ENCODE measurements around the gene SLC9B2.
"Not testable (repeated sequence)": the region's sequence is repeated elsewhere in the genome, so short reads cannot be mapped to it uniquely, and the experiment has no call there.

SLC9B2 gene

DNA sequence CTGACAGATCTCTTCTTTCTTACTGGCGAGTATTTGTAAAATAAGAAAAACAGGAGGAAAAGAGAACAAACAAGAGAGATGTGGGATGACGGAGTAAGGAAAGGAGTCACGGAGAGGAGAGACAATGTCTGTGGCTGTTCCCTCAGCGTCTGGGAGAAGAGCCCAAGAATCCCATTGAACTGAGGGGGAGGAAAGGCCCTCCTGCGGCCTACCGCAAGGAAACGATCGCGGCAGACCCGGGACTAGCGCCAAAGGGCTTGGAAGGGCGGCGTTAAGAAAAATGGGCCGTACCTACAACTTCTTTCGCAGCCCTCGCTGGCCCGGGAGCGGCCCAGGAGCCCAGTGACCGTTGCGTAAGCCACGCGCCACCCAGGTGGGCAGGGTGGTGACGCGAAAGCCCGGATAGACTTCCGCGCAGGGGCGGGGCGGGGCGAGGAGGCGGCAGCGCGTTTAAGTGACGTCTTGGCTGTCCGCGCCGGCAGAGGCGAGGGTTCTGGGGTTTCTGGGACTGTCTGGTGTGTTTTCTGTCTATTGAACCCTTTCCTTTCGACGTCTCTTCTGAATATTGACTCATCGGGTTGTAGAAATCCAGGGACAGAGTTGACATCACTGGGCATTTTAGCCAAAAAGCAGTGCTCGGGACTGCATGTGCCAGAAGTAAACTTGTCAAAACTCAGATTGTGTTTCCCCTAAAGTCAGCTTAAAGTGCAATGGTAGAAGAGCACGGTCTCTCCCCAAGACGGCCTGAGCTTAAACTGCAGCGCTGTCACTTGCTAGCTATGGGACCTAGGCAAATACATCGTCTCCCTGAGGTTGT, 57.0 kb downstream of the SLC9B2 start, which contains the start of gene SLC9B1:
TSS of gene SLC9B1 (minus strand) at position 398 of the 817 bp plus-strand sequence. CDS start 27,994 bp downstream, outside the sequence.
- peak; percentile 81 for DNase-seq (ENCODE audit: low spot score)

DNA sequence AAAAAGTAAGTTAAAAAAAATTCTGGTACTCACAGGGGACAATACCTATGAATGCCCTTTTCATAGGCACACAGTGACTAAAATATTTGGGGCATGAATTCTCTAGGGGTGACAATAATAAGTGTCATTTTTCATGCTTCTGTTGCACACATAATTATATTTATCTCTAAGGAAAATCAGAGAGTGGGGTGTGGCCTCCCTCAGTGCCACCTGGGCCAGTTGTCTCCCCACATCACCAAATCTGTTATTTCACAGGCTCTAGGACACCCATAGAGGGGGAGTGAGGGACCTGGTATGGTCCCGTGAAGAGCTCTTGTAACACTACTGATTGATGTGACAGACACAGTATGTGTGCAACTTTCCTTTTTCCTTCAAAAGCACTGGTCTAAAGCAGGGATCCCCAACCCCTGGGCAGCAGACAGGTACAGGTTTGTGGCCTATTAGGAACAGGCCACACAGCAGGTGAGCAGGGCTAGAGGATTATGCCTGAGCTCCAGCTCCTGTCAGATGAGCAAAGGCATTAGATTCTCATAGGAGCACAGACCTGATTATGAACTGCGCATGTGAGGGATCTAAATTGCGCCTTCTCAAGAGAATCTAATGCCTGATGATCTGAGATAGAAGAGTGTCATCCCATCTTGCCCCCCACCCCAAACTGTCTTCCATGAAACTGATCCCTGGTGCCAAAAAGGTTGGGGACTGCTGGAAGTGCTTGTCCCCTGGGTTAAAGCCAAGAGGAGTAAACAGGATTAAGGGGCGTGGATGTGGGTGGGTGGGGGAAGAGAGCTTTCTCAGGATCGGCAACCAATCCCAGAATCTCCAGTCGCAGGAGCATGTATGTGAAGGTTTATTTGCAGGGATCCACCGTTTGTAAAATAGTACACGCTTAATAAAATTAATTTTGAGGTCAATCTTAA, 57.9 kb downstream of the SLC9B2 start:
- no peak for DNase-seq (ENCODE audit: low spot score)

DNA sequence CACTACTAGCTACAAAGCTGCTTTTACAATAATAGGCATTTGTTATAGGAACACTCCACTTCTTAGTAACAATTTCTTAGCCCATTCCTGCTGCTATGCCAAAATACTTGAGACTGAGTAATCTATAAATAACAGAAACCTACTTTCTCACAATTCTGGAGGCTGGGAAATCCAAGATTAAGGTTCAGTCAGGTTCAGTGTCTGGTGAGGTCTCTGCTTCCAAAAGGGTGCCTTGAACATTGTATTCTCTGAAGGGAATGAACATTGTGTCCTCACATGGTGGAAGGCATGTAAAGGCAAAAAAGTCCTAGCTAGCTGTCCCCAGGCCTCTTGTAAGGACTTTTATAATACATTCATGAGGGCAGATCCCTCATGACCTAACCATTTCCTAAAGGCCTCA, 64.0 kb downstream of the SLC9B2 start:
- no peak for DNase-seq (ENCODE audit: low spot score)

- DNase-seq (ENCODE audit: low spot score), result no peak
These were observed 64.5 kb downstream of the SLC9B2 start for GRCh38 chr4:103012060-103012459.

DNA sequence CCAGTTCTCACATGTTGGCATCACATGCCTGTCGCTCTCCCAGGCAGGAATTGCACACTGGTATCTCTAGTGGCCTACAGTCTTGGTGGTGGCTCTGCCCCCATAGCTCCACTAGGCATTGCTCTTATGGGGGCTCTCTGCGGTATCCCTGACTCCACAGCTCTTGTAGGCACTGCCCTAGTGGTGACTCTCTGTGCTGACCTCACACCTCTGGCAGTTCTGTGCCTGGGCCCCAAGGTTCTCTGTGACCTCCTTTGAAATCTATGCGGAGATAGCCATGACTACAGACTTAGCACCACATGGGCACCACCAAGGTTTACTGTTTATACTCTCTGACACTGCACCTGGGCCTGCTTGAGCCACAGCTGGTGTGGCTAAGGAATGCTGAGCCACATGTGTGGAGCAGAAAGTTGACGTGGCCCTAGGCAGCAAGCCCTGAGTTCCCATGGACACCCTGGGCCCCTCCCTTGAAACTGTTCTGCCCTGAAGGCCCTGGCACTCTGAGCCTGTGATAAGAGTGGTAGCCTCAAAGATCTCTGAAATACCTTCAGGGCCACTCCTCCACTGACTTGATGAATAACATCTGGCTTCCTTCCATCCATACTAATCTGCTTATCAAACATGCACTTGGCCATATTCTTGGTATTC, 65.1 kb downstream of the SLC9B2 start:
- no peak for DNase-seq (ENCODE audit: low spot score)

DNA sequence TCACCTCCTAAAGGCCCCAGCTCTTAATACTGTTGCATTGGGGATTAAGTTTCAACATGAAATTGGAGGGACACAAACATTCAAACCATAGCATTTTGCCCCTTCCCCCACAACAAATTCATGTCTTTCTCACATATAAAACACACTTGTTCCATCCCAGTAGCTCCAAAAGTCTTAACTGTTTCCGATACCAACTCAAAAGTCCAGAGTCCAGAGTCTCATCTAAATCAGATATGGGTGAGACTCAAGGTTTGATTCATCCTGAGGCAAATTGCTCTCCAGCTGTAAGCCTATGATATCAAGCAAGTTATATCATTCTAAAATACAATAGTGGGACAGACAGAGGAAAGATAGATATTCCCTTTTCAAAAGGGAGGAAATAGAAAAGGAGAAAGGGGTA, 65.8 kb downstream of the SLC9B2 start:
- DNase-seq (ENCODE audit: low spot score), result no peak

GRCh38 chr4:103008875-103009729, 67.5 kb downstream of the SLC9B2 start:
- DNase-seq (ENCODE audit: low spot score), result peak; percentile 89

DNA sequence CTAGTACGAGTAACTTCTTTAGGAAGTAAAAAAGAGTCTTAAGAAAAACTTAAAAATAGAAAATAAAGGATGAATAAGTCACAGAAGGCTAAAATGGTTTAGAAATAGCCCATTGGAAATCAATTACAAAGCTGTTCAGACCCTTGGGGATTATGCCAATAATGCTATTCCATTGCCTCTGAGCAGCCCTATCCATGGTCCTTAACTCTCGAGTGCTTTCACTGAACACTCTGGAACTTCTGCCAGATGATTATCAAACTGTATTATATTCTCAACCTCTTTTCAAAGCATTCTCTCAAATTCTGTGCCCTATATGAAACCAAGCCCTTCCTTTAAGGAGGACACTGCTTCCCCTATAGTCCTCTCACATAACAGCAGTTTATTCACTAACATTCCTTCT, 74.0 kb downstream of the SLC9B2 start:
- no peak for DNase-seq (ENCODE audit: low spot score)

- DNase-seq (ENCODE audit: low spot score), result no peak
These were observed 81.8 kb downstream of the SLC9B2 start for GRCh38 chr4:102994803-102995202.

DNA sequence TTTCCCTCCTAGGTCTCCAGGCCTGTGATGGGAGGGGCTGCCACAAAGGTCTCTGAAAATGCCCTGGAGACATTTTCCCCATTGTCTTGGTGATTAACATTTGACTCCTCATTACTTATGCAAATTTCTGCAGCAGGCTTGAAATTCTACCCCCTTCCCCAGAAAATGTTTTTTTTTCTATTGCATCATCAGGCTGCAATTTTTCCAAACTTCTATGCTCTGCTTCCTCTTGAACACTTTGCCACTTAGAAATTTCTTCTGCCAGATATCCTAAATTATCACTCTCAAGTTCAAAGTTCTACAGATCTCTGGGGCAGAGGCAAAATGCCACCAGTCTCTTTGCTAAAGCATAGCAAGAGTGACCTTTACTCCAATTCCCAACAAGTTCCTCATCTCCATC, 82.6 kb downstream of the SLC9B2 start:
- not testable (repeated sequence) for DNase-seq (ENCODE audit: low spot score)

GRCh38 chr4:102988429-102989020, 88.0 kb downstream of the SLC9B2 start:
- DNase-seq (ENCODE audit: low spot score), result no peak

- no peak for DNase-seq (ENCODE audit: low spot score)
These were observed 95.6 kb downstream of the SLC9B2 start for GRCh38 chr4:102981005-102981404.
